ENCODE results near the gene ACADL.
A peak's percentile ranks its signal among the peaks of the same experiment; 100 is the strongest.

Gene ACADL

GRCh38 chr2:210250622-210251021 is 25.4 kb upstream of the ACADL start:
- no peak for TF ChIP-seq SPI1 (IDR thresholded peaks at IDR 0.05; ENCODE audit: low read depth, low read length)
- TF ChIP-seq PAX5 (IDR thresholded peaks at IDR 0.05; ENCODE audit: insufficient read depth, low read length, severe bottlenecking): no peak
- TF ChIP-seq POLR2AphosphoS5 (IDR thresholded peaks at IDR 0.05; ENCODE audit: low read depth, low read length): no peak
- TF ChIP-seq POU2F2 (IDR thresholded peaks at IDR 0.05; ENCODE audit: low read depth, low read length): no peak
- TF ChIP-seq TAF1 (IDR thresholded peaks at IDR 0.05; ENCODE audit: low read depth, low read length): no peak
- no peak for TF ChIP-seq POLR2A (IDR thresholded peaks at IDR 0.05; ENCODE audit: low read depth, low read length)
- no peak for FAIRE-seq
- no peak for DNase-seq (ENCODE audit: insufficient read length, low spot score)

GRCh38 chr2:210233487-210233886 is 8.2 kb upstream of the ACADL start:
- no peak for DNase-seq (ENCODE audit: insufficient read length, low spot score)

GRCh38 chr2:210230984-210231383 is 5.7 kb upstream of the ACADL start:
- DNase-seq (ENCODE audit: insufficient read length, low spot score): no peak
- TF ChIP-seq POLR2AphosphoS5 (IDR thresholded peaks at IDR 0.05; ENCODE audit: low read depth, low read length) (no peak), POU2F2 (IDR thresholded peaks at IDR 0.05; ENCODE audit: low read depth, low read length) (no peak)
- FAIRE-seq: no peak

More at GRCh38 chr2:210233487-210233886, 8.2 kb upstream of the ACADL start:
- TF ChIP-seq TAF1 (IDR thresholded peaks at IDR 0.05; ENCODE audit: low read depth, low read length) (no peak), POLR2A (IDR thresholded peaks at IDR 0.05; ENCODE audit: low read depth, low read length) (no peak)
- no peak for FAIRE-seq

- FAIRE-seq (no peak), DNase-seq (ENCODE audit: insufficient read length, low spot score) (no peak)
- TF ChIP-seq POU2F2 (IDR thresholded peaks at IDR 0.05; ENCODE audit: low read depth, low read length): no peak
- no peak for TF ChIP-seq TAF1 (IDR thresholded peaks at IDR 0.05; ENCODE audit: low read depth, low read length)
- TF ChIP-seq SPI1 (IDR thresholded peaks at IDR 0.05; ENCODE audit: low read depth, low read length): no peak
- TF ChIP-seq PAX5 (IDR thresholded peaks at IDR 0.05; ENCODE audit: insufficient read depth, low read length, severe bottlenecking): no peak
- no peak for TF ChIP-seq POLR2AphosphoS5 (IDR thresholded peaks at IDR 0.05; ENCODE audit: low read depth, low read length)
- TF ChIP-seq POLR2A (IDR thresholded peaks at IDR 0.05; ENCODE audit: low read depth, low read length): no peak
These were observed 5.3 kb upstream of the ACADL start for GRCh38 chr2:210230518-210230917.

- FAIRE-seq (no peak), DNase-seq (ENCODE audit: insufficient read length, low spot score) (no peak)
These were observed 3.3 kb upstream of the ACADL start for GRCh38 chr2:210228586-210228985.

GRCh38 chr2:210227290-210228088 is 2.2 kb upstream of the ACADL start:
- no peak for DNase-seq (ENCODE audit: insufficient read length, low spot score)
- TF ChIP-seq POLR2AphosphoS5 (IDR thresholded peaks at IDR 0.05; ENCODE audit: low read depth, low read length): no peak
- TF ChIP-seq POU2F2 (IDR thresholded peaks at IDR 0.05; ENCODE audit: low read depth, low read length): no peak
- TF ChIP-seq TAF1 (IDR thresholded peaks at IDR 0.05; ENCODE audit: low read depth, low read length): no peak
- TF ChIP-seq PAX5 (IDR thresholded peaks at IDR 0.05; ENCODE audit: insufficient read depth, low read length, severe bottlenecking): no peak
- no peak for TF ChIP-seq POLR2A (IDR thresholded peaks at IDR 0.05; ENCODE audit: low read depth, low read length)
- no peak for TF ChIP-seq SPI1 (IDR thresholded peaks at IDR 0.05; ENCODE audit: low read depth, low read length)
- no peak for FAIRE-seq

More at GRCh38 chr2:210228586-210228985, 3.3 kb upstream of the ACADL start:
- no peak for TF ChIP-seq TAF1 (IDR thresholded peaks at IDR 0.05; ENCODE audit: low read depth, low read length)
- TF ChIP-seq SPI1 (IDR thresholded peaks at IDR 0.05; ENCODE audit: low read depth, low read length): no peak
- no peak for TF ChIP-seq POLR2AphosphoS5 (IDR thresholded peaks at IDR 0.05; ENCODE audit: low read depth, low read length)
- TF ChIP-seq POLR2A (IDR thresholded peaks at IDR 0.05; ENCODE audit: low read depth, low read length): no peak
- TF ChIP-seq POU2F2 (IDR thresholded peaks at IDR 0.05; ENCODE audit: low read depth, low read length): no peak
- TF ChIP-seq PAX5 (IDR thresholded peaks at IDR 0.05; ENCODE audit: insufficient read depth, low read length, severe bottlenecking): no peak

- TF ChIP-seq TAF1 (IDR thresholded peaks at IDR 0.05; ENCODE audit: low read depth, low read length): no peak
- no peak for TF ChIP-seq PAX5 (IDR thresholded peaks at IDR 0.05; ENCODE audit: insufficient read depth, low read length, severe bottlenecking)
- FAIRE-seq (no peak), DNase-seq (ENCODE audit: insufficient read length, low spot score) (no peak)
These were observed 976 bp upstream of the ACADL start for GRCh38 chr2:210226223-210226622.

- DNase-seq (ENCODE audit: insufficient read length, low spot score): peak; percentile 11
- no peak for FAIRE-seq
- TF ChIP-seq TAF1 (IDR thresholded peaks at IDR 0.05; ENCODE audit: low read depth, low read length) (no peak), SPI1 (IDR thresholded peaks at IDR 0.05; ENCODE audit: low read depth, low read length) (no peak), POLR2AphosphoS5 (IDR thresholded peaks at IDR 0.05; ENCODE audit: low read depth, low read length) (no peak), PAX5 (IDR thresholded peaks at IDR 0.05; ENCODE audit: insufficient read depth, low read length, severe bottlenecking) (no peak), POLR2A (IDR thresholded peaks at IDR 0.05; ENCODE audit: low read depth, low read length) (no peak), POU2F2 (IDR thresholded peaks at IDR 0.05; ENCODE audit: low read depth, low read length) (no peak)
These were observed 681 bp downstream of the ACADL start for GRCh38 chr2:210224591-210224940.

GRCh38 chr2:210215120-210215519 is 10.1 kb downstream of the ACADL start:
- FAIRE-seq (no peak), DNase-seq (ENCODE audit: insufficient read length, low spot score) (no peak)
- no peak for TF ChIP-seq SPI1 (IDR thresholded peaks at IDR 0.05; ENCODE audit: low read depth, low read length)
- TF ChIP-seq POLR2AphosphoS5 (IDR thresholded peaks at IDR 0.05; ENCODE audit: low read depth, low read length): no peak
- no peak for TF ChIP-seq TAF1 (IDR thresholded peaks at IDR 0.05; ENCODE audit: low read depth, low read length)
- TF ChIP-seq POU2F2 (IDR thresholded peaks at IDR 0.05; ENCODE audit: low read depth, low read length): no peak
- TF ChIP-seq PAX5 (IDR thresholded peaks at IDR 0.05; ENCODE audit: insufficient read depth, low read length, severe bottlenecking): no peak
- no peak for TF ChIP-seq POLR2A (IDR thresholded peaks at IDR 0.05; ENCODE audit: low read depth, low read length)

- DNase-seq (ENCODE audit: insufficient read length, low spot score) (no peak), FAIRE-seq (no peak)
- no peak for TF ChIP-seq POU2F2 (IDR thresholded peaks at IDR 0.05; ENCODE audit: low read depth, low read length)
These were observed 15.1 kb downstream of the ACADL start for GRCh38 chr2:210210185-210210584.

Measured in GM12891 (cell line).